ENCODE data around the gene PATJ.
A peak's percentile ranks its signal among the peaks of the same experiment; 100 is the strongest.
"Not testable (repeated sequence)": the region's sequence is repeated elsewhere in the genome, so short reads cannot be mapped to it uniquely, and the experiment has no call there.

The PATJ gene

GRCh38 chr1:61892977-61893376, 150.7 kb downstream of the PATJ start:
- no peak for DNase-seq

GRCh38 chr1:61894296-61894695, 152.0 kb downstream of the PATJ start:
- DNase-seq: not testable (repeated sequence)

- DNase-seq: no peak
These were observed 152.9 kb downstream of the PATJ start for GRCh38 chr1:61895175-61895574.

GRCh38 chr1:61898658-61899057, 156.4 kb downstream of the PATJ start:
- no peak for DNase-seq

GRCh38 chr1:61904354-61904753, 162.1 kb downstream of the PATJ start:
- DNase-seq: no peak

GRCh38 chr1:61907102-61907501, 164.8 kb downstream of the PATJ start:
- DNase-seq: no peak

GRCh38 chr1:61910035-61910434, 167.8 kb downstream of the PATJ start:
- DNase-seq: no peak

- no peak for DNase-seq
These were observed 172.7 kb downstream of the PATJ start for GRCh38 chr1:61914823-61915482.

- no peak for DNase-seq
These were observed 179.2 kb downstream of the PATJ start for GRCh38 chr1:61921435-61921834.

GRCh38 chr1:61922950-61923480, 180.7 kb downstream of the PATJ start:
- DNase-seq: no peak

GRCh38 chr1:61925591-61926298, 183.5 kb downstream of the PATJ start:
- peak; percentile 19 for DNase-seq

- peak; percentile 58 for DNase-seq
These were observed 184.3 kb downstream of the PATJ start for GRCh38 chr1:61926597-61926996.

- DNase-seq: no peak
These were observed 187.9 kb downstream of the PATJ start for GRCh38 chr1:61930116-61930645.

- DNase-seq: no peak
These were observed 189.5 kb downstream of the PATJ start for GRCh38 chr1:61931587-61932279.

- no peak for DNase-seq
These were observed 193.2 kb downstream of the PATJ start for GRCh38 chr1:61935516-61935915.

- DNase-seq: no peak
These were observed 194.6 kb downstream of the PATJ start for GRCh38 chr1:61936839-61937238.

GRCh38 chr1:61941794-61942193, 199.5 kb downstream of the PATJ start:
- DNase-seq: no peak

GRCh38 chr1:61942856-61943255, 200.6 kb downstream of the PATJ start:
- DNase-seq: no peak

GRCh38 chr1:61948685-61949084, 206.4 kb downstream of the PATJ start:
- DNase-seq: not testable (repeated sequence)

GRCh38 chr1:61950418-61950817, 208.1 kb downstream of the PATJ start:
- DNase-seq: no peak

- DNase-seq: no peak
These were observed 209.7 kb downstream of the PATJ start for GRCh38 chr1:61951731-61952580.

GRCh38 chr1:61952675-61953074, 210.4 kb downstream of the PATJ start:
- DNase-seq: no peak

Measured in DMS79 (cell line).